ENCODE data around the gene FNDC3A.
"Not testable (repeated sequence)": the region's sequence is repeated elsewhere in the genome, so short reads cannot be mapped to it uniquely, and the experiment has no call there.

Gene FNDC3A

GRCh38 chr13:48976576-48977285, 1.0 kb downstream of the FNDC3A start:
- DNase-seq, result no peak

DNA sequence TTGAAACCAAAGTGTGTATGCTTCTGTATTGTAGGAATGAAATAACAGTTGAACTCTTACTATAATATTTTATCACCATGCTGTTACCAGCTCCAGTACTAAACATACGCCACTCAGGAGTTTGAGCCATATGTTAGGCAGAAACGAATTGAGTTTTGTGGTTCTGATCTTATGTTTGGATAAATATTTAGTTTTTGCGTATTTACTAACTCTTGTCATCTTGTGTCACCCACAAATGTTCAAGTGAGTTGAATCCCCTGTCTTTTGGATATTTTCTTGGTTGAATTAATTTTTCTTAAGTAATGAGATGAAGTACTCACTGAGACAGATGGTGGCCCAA, 1.5 kb downstream of the FNDC3A start:
- no peak for DNase-seq

GRCh38 chr13:48977973-48978372, 2.3 kb downstream of the FNDC3A start:
- DNase-seq, result no peak

GRCh38 chr13:48978942-48979601, 3.4 kb downstream of the FNDC3A start:
- DNase-seq, result no peak

GRCh38 chr13:48979892-48980291, 4.2 kb downstream of the FNDC3A start:
- DNase-seq, result no peak

GRCh38 chr13:48983331-48983730, 7.6 kb downstream of the FNDC3A start:
- no peak for DNase-seq

DNA sequence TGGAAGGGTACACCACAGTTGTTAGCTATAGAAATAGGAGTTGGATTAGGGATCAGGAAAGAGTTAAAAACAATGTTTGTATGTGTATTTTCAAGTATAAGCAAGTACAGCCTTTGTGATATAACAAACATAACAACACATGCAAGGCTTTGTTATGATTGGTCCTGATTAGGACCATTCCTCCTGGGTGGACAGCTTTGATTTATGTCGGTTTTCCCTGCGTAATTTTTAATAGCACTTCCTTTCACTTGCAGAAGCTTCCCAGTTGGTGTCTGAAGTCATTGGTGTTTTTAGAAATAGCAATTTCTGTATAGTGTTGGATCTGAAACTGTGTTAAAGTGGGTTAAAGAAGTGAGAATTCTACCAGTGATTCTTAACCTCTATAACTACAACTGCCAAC, 10.0 kb downstream of the FNDC3A start:
- DNase-seq, result no peak

- no peak for DNase-seq
These were observed 15.2 kb downstream of the FNDC3A start for GRCh38 chr13:48990900-48991299.

DNA sequence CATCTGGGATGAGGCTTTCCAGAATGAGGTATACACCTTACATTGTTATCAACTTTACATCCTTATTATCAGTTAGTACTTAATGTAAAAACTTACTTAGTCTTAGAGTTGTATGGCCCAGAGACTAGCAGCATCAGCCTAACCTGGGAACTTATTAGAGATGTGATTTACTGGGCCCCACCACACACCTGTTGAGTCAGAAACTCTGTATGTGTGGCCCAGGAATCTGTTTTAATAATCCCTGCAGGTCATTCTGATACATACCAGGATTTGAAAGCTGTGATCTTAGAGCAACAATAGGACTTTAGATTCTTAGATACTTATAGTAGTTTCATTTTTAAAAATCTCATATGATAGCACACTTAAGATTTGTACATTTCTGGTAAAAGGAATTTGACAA, 17.4 kb downstream of the FNDC3A start:
- DNase-seq, result no peak

- no peak for DNase-seq
These were observed 19.0 kb downstream of the FNDC3A start for GRCh38 chr13:48994706-48995105.

GRCh38 chr13:48998641-48999292, 23.1 kb downstream of the FNDC3A start:
- no peak for DNase-seq

- DNase-seq, result no peak
These were observed 24.5 kb downstream of the FNDC3A start for GRCh38 chr13:49000247-49000646.

DNA sequence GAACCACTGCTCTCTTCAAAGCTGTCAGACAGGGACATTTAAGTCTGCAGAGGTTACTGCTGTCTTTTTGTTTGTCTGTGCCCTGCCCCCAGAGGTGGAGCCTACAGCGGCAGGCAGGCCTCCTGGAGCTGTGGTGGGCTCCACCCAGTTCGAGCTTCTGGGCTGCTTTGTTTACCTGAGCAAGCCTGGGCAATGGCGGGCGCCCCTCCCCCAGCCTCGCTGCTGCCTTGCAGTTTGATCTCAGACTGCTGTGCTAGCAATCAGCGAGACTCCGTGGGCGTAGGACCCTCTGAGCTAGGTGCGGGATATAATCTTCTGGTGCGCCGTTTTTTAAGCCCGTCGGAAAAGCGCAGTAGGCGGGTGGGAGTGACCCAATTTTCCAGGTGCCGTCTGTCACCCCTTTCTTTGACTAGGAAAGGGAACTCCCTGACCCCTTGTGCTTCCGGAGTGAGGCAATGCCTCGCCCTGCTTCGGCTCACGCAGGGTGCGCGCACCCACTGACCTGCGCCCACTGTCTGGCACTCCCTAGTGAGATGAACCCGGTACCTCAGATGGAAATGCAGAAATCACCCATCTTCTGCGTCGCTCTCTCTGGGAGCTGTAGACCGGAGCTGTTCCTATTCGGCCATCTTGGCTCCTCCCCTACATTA, 43.4 kb downstream of the FNDC3A start:
- not testable (repeated sequence) for DNase-seq

GRCh38 chr13:49020328-49020727, 44.6 kb downstream of the FNDC3A start:
- no peak for DNase-seq

- no peak for DNase-seq
These were observed 45.3 kb downstream of the FNDC3A start for GRCh38 chr13:49020940-49021553.

DNA sequence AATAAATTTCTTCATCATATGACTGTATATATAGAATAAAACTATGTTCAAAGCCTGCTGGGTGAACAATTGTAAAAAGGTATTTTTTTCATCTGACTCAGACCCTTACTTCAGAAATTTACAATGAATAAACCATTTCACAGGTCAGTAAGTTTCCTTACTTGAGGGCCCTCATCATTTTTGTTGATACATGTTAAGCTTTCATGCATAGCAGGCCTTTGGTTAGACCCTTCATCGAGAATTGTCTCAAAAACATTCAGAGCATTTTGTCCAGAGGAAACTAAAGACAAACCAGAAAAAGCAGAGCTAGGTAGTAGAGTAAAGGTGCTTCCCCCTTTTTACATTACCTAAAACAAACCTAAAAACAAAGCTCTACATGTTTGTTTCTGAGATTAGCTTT, 46.2 kb downstream of the FNDC3A start:
- no peak for DNase-seq

DNA sequence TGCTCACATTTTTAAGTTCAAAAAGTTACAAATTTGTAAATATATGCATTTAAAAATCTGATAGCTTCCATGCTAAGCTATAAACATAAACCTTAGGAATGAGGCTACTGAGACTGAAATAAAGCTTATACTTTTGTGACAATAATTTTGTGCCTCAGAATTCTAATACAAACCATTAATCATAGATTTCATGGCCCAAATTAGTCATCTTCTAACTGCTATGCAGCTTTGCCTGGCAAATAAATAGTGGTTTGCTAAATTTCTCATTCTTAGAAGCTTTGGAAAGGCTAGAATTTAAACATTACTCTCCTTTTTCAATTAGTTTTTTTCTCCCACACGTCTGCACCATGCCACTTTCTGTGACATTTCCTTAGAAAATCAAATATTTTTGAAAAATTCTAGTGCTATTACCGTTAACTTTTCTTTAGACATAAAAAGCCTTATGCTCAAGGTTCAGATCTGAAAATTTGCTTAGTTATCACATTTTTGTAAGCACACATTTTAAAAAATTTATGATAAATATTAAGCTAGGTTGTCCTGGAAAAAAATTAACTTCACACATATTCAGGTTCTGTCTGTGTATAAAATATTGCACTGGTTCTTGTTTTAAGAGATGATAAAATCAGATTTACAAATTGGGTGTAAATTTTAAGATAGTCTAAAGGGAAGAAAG, 46.9 kb downstream of the FNDC3A start:
- DNase-seq, result no peak

DNA sequence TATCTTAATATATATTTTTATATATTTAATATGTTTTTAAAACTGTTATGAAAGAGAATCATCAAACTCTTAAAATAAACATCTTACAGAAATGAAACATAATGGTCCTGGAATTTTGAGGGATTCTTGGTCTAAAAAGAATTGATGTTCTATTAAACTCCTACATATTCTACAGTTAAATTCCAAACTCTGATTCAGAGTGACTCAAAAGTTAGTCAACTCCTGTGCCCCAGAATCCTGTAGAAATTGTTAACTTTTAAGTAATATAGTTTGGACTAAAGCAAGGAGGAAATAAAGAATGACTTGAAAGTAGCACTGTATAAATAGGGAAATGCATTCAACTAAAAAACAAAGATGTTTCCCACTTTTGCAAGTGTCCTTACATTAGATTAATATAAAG, 47.7 kb downstream of the FNDC3A start:
- DNase-seq, result no peak

GRCh38 chr13:49026851-49027250, 51.1 kb downstream of the FNDC3A start:
- DNase-seq, result no peak

- DNase-seq, result no peak
These were observed 53.9 kb downstream of the FNDC3A start for GRCh38 chr13:49029570-49029969.

DNA sequence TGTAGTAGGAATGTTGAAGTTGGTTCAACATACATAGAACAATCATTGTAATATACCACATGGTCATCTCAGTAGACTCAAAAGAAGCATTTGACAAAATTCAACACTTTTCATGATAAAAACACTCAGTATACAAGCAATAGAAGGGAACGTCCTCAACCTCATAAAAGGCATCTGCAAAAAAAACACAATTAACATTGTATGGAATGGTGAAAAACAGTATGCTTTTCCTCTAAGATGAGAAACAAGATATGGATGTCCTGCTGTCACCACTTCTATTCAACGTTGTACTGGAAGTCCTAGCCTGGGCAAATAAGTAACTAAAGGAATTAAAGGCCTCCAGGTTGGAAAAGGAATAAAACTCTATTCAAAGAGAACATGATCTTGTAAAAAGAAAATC, 54.5 kb downstream of the FNDC3A start:
- DNase-seq, result no peak

DNA sequence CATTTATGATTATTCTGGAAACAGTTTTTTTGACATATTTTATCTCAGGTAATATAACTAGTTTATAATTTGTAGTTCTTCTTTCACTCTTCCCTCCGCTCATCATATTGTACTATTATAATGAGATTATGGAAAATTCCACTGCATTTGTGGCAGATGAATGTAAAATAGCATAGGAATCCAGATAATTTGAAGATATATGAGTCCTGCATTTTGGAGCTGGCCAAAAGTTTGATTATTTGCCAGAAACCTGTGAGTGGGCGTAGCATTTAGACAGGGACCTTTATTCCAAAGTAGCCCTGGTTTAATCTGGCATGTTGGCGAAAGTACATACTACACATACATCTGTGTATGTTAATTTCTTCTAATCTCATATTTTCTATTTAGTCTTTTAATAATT, 65.2 kb downstream of the FNDC3A start:
- no peak for DNase-seq

DNA sequence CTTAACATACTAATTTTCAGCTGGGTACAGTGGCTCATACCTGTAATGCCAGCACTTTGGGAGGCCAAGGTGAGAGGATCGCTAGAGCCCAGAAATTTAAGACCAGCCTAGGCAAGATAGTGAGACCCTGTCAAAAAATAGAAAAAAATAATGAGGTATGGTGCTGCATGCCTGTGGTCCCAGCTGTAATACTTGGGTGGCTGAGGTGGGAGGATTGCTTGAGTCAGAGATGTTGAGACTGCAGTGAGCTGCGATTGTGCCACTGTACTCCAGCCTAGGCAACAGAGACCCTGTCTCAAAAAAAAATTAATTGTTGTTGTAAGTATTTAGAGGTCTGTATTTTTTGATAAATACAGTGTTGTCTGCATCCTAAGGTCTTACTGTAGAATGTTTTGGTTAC, 66.8 kb downstream of the FNDC3A start:
- DNase-seq, result no peak
